ENCODE measurements around the gene F2RL3.

Gene F2RL3

GRCh38 chr19:16897029-16897855 is 8.4 kb downstream of the F2RL3 start:
- peak; percentile 77 for DNase-seq (ENCODE audit: low read depth)
- peak overlapping the region; percentile 48 for H3K4me3 ChIP-seq (ENCODE audit: low read depth, low read length)
- TF ChIP-seq CTCF (IDR thresholded peaks at IDR 0.05; ENCODE audit: low read depth, low read length, missing control alignments) = no peak
- in situ Hi-C loops (cut with HindIII; ENCODE audit: low sequenced_read_pairs) = no loop called here

GRCh38 chr19:16897856-16898161 is 9.0 kb downstream of the F2RL3 start:
- DNase-seq (ENCODE audit: low read depth) = no peak
- peak overlapping the region; percentile 48 for H3K4me3 ChIP-seq (ENCODE audit: low read depth, low read length)
- TF ChIP-seq CTCF (IDR thresholded peaks at IDR 0.05; ENCODE audit: low read depth, low read length, missing control alignments) = no peak
- in situ Hi-C loops (cut with HindIII; ENCODE audit: low sequenced_read_pairs) = no loop called here

GRCh38 chr19:16898361-16899015 is 9.7 kb downstream of the F2RL3 start:
- no peak for DNase-seq (ENCODE audit: low read depth)
- no peak for TF ChIP-seq CTCF (IDR thresholded peaks at IDR 0.05; ENCODE audit: low read depth, low read length, missing control alignments)
- in situ Hi-C loops (cut with HindIII; ENCODE audit: low sequenced_read_pairs) = no loop called here
- no peak overlapping the region for H3K4me3 ChIP-seq (ENCODE audit: low read depth, low read length)

GRCh38 chr19:16899566-16900075 is 10.8 kb downstream of the F2RL3 start:
- in situ Hi-C loops (cut with HindIII; ENCODE audit: low sequenced_read_pairs) = no loop called here
- H3K4me3 ChIP-seq (ENCODE audit: low read depth, low read length) = no peak overlapping the region
- peak; percentile 49 for TF ChIP-seq CTCF (IDR thresholded peaks at IDR 0.05; ENCODE audit: low read depth, low read length, missing control alignments)
- DNase-seq (ENCODE audit: low read depth) = no peak

GRCh38 chr19:16901491-16902175 is 12.8 kb downstream of the F2RL3 start:
- TF ChIP-seq CTCF (IDR thresholded peaks at IDR 0.05; ENCODE audit: low read depth, low read length, missing control alignments) = no peak
- H3K4me3 ChIP-seq (ENCODE audit: low read depth, low read length) = no peak overlapping the region
- no peak for DNase-seq (ENCODE audit: low read depth)
- in situ Hi-C loops (cut with HindIII; ENCODE audit: low sequenced_read_pairs) = no loop called here

GRCh38 chr19:16902545-16902944 is 13.7 kb downstream of the F2RL3 start:
- no peak for TF ChIP-seq CTCF (IDR thresholded peaks at IDR 0.05; ENCODE audit: low read depth, low read length, missing control alignments)
- H3K4me3 ChIP-seq (ENCODE audit: low read depth, low read length) = no peak overlapping the region
- DNase-seq (ENCODE audit: low read depth) = no peak
- in situ Hi-C loops (cut with HindIII; ENCODE audit: low sequenced_read_pairs) = no loop called here
